Peyer's patch (tissue), 4 donors: ENCODE results near the gene UNC93B1.

Experiments used
- CTCF ChIP-seq, 6 experiments: fragments of 450-650 bp in 4 of 6; fragments of 200-600 bp in 2 of 6; sonication (generic) in 1 of 6; IDR thresholded peaks; one replicate each; pipeline ENCODE4 v1.5.1; 2017 to 2019; ENCODE audit warnings: antibody characterized with exemption in 6 of 6, mild to moderate bottlenecking in 3 of 6, moderate library complexity in 1 of 6
- POLR2A ChIP-seq, 2 donors: fragments of 450-650 bp; IDR thresholded peaks; one replicate each; pipeline ENCODE4 v1.5.1; 2017; ENCODE audit warnings: antibody characterized with exemption in 2 of 2, mild to moderate bottlenecking in 2 of 2, moderate library complexity in 2 of 2

- no peak for TF ChIP-seq CTCF (IDR thresholded peaks at IDR 0.05)
- TF ChIP-seq POLR2A (IDR thresholded peaks at IDR 0.05): no peak
These were observed 705 bp downstream of the UNC93B1 start for GRCh38 chr11:68002938-68003845.
